ENCODE data around the gene IFI44. TPM values are rescaled to one million over a fixed set of nuclear protein-coding genes. Genes with fewer than 3 reads are reported as not detected.

The IFI44 gene
- total and polyA plus RNA-seq, 2 experiments from 2014 or later: not detected

DNA sequence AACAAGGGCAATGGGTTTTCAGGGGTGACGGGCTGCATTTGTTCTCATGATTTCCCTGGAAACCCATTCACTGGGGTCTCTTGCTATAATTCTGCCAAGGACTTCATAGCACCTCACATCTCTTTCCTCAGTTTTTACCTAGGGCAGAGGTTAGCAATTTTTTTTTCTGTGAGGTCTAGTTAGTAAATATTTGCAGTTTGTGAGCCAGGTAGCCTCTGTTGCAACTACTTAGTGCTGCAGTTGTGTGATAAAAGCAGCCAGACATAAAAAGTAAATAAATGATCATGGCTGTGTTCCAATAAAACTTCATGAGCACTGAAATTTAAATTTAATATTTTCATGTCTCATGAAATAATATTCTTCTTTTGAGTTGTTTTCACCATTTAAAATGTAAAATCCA, 37.7 kb downstream of the IFI44 start:
- DNase-seq (ENCODE audit: low spot score) (no peak), ATAC-seq (no peak)
- H3K4me2 ChIP-seq: no peak overlapping the region
- TF ChIP-seq CREB1 (CRISPR knock-in tag; IDR thresholded peaks at IDR 0.05; ENCODE audit: low read depth): no peak
- no peak for TF ChIP-seq ZNF114 (CRISPR knock-in tag; IDR thresholded peaks at IDR 0.05)
- TF ChIP-seq NANOG (IDR thresholded peaks at IDR 0.05; ENCODE audit: borderline replicate concordance): no peak
- TF ChIP-seq, protein P1, sequence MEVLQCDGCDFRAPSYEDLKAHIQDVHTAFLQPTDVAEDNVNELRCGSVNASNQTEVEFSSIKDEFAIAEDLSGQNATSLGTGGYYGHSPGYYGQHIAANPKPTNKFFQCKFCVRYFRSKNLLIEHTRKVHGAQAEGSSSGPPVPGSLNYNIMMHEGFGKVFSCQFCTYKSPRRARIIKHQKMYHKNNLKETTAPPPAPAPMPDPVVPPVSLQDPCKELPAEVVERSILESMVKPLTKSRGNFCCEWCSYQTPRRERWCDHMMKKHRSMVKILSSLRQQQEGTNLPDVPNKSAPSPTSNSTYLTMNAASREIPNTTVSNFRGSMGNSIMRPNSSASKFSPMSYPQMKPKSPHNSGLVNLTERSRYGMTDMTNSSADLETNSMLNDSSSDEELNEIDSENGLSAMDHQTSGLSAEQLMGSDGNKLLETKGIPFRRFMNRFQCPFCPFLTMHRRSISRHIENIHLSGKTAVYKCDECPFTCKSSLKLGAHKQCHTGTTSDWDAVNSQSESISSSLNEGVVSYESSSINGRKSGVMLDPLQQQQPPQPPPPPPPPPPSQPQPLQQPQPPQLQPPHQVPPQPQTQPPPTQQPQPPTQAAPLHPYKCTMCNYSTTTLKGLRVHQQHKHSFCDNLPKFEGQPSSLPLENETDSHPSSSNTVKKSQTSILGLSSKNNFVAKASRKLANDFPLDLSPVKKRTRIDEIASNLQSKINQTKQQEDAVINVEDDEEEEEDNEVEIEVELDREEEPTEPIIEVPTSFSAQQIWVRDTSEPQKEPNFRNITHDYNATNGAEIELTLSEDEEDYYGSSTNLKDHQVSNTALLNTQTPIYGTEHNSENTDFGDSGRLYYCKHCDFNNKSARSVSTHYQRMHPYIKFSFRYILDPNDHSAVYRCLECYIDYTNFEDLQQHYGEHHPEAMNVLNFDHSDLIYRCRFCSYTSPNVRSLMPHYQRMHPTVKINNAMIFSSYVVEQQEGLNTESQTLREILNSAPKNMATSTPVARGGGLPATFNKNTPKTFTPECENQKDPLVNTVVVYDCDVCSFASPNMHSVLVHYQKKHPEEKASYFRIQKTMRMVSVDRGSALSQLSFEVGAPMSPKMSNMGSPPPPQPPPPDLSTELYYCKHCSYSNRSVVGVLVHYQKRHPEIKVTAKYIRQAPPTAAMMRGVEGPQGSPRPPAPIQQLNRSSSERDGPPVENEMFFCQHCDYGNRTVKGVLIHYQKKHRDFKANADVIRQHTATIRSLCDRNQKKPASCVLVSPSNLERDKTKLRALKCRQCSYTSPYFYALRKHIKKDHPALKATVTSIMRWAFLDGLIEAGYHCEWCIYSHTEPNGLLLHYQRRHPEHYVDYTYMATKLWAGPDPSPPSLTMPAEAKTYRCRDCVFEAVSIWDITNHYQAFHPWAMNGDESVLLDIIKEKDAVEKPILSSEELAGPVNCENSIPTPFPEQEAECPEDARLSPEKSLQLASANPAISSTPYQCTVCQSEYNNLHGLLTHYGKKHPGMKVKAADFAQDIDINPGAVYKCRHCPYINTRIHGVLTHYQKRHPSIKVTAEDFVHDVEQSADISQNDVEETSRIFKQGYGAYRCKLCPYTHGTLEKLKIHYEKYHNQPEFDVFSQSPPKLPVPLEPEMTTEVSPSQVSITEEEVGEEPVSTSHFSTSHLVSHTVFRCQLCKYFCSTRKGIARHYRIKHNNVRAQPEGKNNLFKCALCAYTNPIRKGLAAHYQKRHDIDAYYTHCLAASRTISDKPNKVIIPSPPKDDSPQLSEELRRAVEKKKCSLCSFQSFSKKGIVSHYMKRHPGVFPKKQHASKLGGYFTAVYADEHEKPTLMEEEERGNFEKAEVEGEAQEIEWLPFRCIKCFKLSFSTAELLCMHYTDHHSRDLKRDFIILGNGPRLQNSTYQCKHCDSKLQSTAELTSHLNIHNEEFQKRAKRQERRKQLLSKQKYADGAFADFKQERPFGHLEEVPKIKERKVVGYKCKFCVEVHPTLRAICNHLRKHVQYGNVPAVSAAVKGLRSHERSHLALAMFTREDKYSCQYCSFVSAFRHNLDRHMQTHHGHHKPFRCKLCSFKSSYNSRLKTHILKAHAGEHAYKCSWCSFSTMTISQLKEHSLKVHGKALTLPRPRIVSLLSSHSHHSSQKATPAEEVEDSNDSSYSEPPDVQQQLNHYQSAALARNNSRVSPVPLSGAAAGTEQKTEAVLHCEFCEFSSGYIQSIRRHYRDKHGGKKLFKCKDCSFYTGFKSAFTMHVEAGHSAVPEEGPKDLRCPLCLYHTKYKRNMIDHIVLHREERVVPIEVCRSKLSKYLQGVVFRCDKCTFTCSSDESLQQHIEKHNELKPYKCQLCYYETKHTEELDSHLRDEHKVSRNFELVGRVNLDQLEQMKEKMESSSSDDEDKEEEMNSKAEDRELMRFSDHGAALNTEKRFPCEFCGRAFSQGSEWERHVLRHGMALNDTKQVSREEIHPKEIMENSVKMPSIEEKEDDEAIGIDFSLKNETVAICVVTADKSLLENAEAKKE (CRISPR knock-in tag; IDR thresholded peaks at IDR 0.05): no peak
- TF ChIP-seq JUNB (IDR thresholded peaks at IDR 0.05; ENCODE audit: unreplicated experiment): no peak
- no peak for TF ChIP-seq EZH2phosphoT487 (IDR thresholded peaks at IDR 0.05; ENCODE audit: unreplicated experiment)
- TF ChIP-seq STAT1 (IDR thresholded peaks at IDR 0.05; ENCODE audit: unreplicated experiment): no peak
- TF ChIP-seq EZH2 (IDR thresholded peaks at IDR 0.05; ENCODE audit: low read depth, unreplicated experiment): no peak
- TF ChIP-seq ZNF331 (CRISPR knock-in tag; IDR thresholded peaks at IDR 0.05; ENCODE audit: low read depth): no peak
- TF ChIP-seq, protein P2, sequence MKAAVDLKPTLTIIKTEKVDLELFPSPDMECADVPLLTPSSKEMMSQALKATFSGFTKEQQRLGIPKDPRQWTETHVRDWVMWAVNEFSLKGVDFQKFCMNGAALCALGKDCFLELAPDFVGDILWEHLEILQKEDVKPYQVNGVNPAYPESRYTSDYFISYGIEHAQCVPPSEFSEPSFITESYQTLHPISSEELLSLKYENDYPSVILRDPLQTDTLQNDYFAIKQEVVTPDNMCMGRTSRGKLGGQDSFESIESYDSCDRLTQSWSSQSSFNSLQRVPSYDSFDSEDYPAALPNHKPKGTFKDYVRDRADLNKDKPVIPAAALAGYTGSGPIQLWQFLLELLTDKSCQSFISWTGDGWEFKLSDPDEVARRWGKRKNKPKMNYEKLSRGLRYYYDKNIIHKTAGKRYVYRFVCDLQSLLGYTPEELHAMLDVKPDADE (IDR thresholded peaks at IDR 0.05): no peak
- no peak for TF ChIP-seq POLR2AphosphoS5 (IDR thresholded peaks at IDR 0.05; ENCODE audit: low read depth)
- TF ChIP-seq, protein P3, sequence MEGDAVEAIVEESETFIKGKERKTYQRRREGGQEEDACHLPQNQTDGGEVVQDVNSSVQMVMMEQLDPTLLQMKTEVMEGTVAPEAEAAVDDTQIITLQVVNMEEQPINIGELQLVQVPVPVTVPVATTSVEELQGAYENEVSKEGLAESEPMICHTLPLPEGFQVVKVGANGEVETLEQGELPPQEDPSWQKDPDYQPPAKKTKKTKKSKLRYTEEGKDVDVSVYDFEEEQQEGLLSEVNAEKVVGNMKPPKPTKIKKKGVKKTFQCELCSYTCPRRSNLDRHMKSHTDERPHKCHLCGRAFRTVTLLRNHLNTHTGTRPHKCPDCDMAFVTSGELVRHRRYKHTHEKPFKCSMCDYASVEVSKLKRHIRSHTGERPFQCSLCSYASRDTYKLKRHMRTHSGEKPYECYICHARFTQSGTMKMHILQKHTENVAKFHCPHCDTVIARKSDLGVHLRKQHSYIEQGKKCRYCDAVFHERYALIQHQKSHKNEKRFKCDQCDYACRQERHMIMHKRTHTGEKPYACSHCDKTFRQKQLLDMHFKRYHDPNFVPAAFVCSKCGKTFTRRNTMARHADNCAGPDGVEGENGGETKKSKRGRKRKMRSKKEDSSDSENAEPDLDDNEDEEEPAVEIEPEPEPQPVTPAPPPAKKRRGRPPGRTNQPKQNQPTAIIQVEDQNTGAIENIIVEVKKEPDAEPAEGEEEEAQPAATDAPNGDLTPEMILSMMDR (conservative IDR thresholded peaks at IDR 0.05; ENCODE audit: low read depth in 2 of 2): no peak
- TF ChIP-seq, protein P4, sequence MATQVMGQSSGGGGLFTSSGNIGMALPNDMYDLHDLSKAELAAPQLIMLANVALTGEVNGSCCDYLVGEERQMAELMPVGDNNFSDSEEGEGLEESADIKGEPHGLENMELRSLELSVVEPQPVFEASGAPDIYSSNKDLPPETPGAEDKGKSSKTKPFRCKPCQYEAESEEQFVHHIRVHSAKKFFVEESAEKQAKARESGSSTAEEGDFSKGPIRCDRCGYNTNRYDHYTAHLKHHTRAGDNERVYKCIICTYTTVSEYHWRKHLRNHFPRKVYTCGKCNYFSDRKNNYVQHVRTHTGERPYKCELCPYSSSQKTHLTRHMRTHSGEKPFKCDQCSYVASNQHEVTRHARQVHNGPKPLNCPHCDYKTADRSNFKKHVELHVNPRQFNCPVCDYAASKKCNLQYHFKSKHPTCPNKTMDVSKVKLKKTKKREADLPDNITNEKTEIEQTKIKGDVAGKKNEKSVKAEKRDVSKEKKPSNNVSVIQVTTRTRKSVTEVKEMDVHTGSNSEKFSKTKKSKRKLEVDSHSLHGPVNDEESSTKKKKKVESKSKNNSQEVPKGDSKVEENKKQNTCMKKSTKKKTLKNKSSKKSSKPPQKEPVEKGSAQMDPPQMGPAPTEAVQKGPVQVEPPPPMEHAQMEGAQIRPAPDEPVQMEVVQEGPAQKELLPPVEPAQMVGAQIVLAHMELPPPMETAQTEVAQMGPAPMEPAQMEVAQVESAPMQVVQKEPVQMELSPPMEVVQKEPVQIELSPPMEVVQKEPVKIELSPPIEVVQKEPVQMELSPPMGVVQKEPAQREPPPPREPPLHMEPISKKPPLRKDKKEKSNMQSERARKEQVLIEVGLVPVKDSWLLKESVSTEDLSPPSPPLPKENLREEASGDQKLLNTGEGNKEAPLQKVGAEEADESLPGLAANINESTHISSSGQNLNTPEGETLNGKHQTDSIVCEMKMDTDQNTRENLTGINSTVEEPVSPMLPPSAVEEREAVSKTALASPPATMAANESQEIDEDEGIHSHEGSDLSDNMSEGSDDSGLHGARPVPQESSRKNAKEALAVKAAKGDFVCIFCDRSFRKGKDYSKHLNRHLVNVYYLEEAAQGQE (IDR thresholded peaks at IDR 0.05; ENCODE audit: unreplicated experiment): no peak
- Mint-ChIP-seq H3K27me3 (ENCODE audit: insufficient read depth, low read depth, poor library complexity) (peaks cover 3% of the 10 kb centered on the region), H3K4me3 (no peak overlapping the region), H3K9me3 (peaks cover 8% of the 10 kb centered on the region), H3K36me3 (ENCODE audit: low read depth) (peaks cover 6% of the 10 kb centered on the region; the same call in 1 of the 3 replicates), H3K27ac (no peak overlapping the region), H3K4me1 (peaks cover 2% of the 10 kb centered on the region; the same call in 2 of the 3 replicates)
- no peaks in the 10 kb centered on the region for H3K79me2 ChIP-seq (replicated peaks; ENCODE audit: insufficient read depth)
- no peaks in the 10 kb centered on the region for H4K20me1 ChIP-seq (replicated peaks; ENCODE audit: insufficient read depth)
- no peaks in the 10 kb centered on the region for H3K4me1 ChIP-seq (ENCODE audit: insufficient read depth)
- no peak overlapping the region for H2AFZ ChIP-seq
- 0 out of 2 replicates have a peak, but pooled peaks cover 4% of the 10 kb centered on the region for H3K9me2 ChIP-seq (ENCODE audit: insufficient read depth)
- H3K27ac ChIP-seq (ENCODE audit: low read depth): no peak overlapping the region
- H3K4me3 ChIP-seq: no peak overlapping the region
- H3F3A ChIP-seq (replicated peaks; ENCODE audit: low read depth): no peaks in the 10 kb centered on the region
- H3K27me3 ChIP-seq (ENCODE audit: insufficient read depth): no peaks in the 10 kb centered on the region
- no peaks in the 10 kb centered on the region for H3K36me3 ChIP-seq (ENCODE audit: insufficient read depth)

All from GM23338 (cell line).